ENCODE measurements around the gene GNGT2.

GRCh38 chr17:49235896-49236295 lies 25.5 kb upstream of the GNGT2 start:
- TF ChIP-seq POLR2A (IDR thresholded peaks at IDR 0.05) (no peak), CTCF (IDR thresholded peaks at IDR 0.05) (no peak)
